Stimulated activated CD4-positive, alpha-beta T cell treated with anti-CD3 and anti-CD28 coated beads, Interleukin-4, amount 100 ng/mL, for 48 hours (primary cell): ENCODE measurements around the gene PBX3.

Source experiments
- DNase-seq, 2 donors: peaks; one replicate each; pipeline ENCODE4 v3.0.0-alpha.2; 2020; ENCODE audit warnings: low read depth in 2 of 2

The PBX3 gene

GRCh38 chr9:125977223-125977622, 230.1 kb downstream of the PBX3 start:
- DNase-seq: no peak

- DNase-seq: no peak
Observed at GRCh38 chr9:125979383-125979782, 232.2 kb downstream of the PBX3 start.

- no peak for DNase-seq
Observed at GRCh38 chr9:125982798-125983406, 235.7 kb downstream of the PBX3 start.

DNA sequence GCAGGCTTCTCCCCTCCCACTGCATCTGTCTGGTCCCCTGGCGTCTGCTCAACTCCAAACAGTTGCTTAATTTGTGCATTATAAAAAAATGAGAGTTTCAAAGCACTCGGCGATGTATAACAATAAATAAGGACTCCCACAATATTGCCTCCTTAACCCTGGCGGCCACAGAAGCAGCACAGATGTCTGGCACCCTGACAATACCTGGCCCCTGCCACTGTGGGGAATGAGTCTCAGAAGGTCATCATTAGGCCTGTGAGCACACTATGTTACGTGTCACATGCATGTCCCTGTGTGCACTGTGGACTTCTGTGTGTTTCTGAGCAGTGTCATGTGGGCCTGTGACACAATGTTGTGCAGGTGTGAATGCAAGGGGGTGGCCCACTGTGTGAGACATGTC, 236.5 kb downstream of the PBX3 start:
- DNase-seq: no peak

GRCh38 chr9:125984461-125984860, 237.3 kb downstream of the PBX3 start:
- DNase-seq: no peak

DNA sequence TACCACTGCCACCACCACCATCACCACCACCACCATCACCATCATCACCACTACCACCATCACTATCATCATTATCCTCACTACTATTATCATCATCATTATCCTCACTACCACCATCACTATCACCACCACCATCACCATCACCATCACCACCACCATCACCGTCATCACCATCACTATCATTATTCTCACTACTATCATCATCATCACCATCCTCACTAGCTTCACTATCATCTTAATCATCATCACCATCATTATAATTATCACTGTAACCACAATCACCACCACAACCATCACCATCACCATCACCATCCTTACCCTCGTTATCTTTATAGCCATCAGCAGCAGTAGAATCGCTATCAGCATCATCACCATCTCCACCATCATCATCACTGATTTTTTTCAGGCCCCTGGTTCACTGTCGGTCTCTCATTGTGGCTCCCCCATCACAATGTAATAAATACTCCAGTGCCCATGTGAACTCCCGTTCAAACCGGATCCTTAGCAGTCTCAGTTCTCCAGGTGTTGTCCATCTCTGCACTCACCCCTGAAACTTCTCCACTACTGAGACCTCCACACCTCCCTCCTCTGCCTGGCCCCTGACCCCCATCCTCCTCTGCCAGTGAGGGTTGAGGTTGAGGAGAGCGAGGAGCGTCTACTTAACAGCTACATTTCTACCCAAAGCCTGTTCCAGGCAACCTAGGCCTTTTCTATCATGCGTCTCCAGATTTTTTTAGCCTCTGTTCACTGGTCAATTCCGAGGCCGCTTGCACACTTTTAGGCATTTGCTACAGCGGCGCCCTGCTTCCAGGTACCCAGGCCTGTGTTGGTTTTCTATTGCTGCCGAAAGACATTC, 238.2 kb downstream of the PBX3 start:
- no peak for DNase-seq

DNA sequence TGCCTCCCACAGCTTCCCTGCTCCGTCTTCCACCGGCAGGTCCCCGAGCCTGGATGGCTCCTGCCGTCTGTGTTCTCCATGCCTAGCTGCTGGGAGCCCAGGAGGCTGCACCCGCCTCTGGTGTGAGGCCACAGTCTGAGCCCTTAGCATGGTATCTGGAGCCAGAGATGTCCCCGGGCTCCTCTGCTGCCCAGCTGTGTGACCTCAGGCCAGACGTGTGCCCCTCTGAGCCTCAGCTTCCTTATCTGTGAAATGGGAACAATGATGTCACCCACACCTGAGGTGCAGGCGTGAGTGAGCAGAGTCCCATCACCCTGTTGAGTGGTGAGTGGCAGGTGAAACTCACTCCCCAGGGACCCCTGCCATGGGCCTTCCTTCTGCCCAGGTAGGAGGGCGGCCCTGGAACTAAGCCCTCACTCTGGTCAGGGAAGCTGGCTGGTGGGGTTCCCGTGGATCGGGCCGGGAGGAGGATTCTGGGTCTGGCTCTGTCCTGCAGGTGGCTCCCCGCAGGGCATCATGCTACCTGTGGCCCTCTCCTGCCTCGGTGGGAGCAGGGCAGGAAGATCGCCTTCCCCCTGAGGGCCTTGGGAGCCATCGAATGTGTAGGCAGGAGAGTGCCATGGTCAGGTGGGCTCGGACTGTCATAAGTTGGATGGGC, 239.0 kb downstream of the PBX3 start:
- no peak for DNase-seq

GRCh38 chr9:125986966-125987365, 239.8 kb downstream of the PBX3 start:
- DNase-seq: no peak

GRCh38 chr9:125987420-125987819, 240.2 kb downstream of the PBX3 start:
- DNase-seq: no peak

- DNase-seq: no peak
Observed at GRCh38 chr9:125988479-125989050, 241.4 kb downstream of the PBX3 start.

GRCh38 chr9:125989090-125989501, 241.9 kb downstream of the PBX3 start:
- DNase-seq: no peak

GRCh38 chr9:125989524-125990180, 242.5 kb downstream of the PBX3 start:
- DNase-seq: no peak

- DNase-seq: no peak
Observed at GRCh38 chr9:125990186-125990792, 243.1 kb downstream of the PBX3 start.

GRCh38 chr9:125990793-125991220, 243.6 kb downstream of the PBX3 start:
- DNase-seq: no peak

GRCh38 chr9:125991886-125992529, 244.8 kb downstream of the PBX3 start:
- DNase-seq: no peak

DNA sequence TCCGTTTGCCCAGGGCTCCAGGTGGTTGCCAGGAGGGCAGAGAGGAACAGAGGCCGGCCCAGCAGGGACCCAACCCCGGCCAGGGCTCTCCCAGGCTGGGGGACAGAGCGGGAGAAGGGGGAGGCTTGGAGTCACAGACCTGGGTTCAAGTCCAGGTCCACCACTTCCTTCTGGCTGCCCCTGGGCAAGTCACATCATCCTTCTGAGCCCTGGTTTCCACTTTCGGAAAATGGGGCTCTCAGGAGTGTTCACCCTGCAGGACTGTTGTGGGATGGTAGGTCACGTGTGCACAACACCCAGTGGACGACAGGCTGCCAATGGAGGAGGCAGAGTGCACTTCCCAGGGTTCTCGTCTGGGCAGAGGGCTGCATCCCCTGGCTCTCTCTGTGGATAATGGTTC, 245.4 kb downstream of the PBX3 start:
- no peak for DNase-seq

DNA sequence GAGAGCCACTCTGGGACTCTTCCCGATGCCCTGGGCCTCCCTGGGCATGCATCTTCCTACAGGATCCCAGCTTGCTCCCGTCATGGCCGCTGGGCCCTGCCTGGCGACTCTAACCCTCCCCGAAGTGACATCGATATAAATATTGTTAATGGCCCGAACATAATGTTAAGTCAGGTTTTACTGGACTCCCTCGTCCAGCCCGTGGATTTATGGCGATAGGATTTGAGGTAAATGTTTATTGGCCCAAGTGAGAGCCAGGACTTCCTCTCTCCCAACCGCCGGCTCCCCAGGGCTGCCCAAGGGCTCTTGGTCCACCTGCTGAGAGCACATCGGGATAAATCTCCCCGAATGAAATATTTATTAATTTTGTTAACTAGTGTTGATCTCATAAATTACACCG, 246.3 kb downstream of the PBX3 start:
- no peak for DNase-seq

DNA sequence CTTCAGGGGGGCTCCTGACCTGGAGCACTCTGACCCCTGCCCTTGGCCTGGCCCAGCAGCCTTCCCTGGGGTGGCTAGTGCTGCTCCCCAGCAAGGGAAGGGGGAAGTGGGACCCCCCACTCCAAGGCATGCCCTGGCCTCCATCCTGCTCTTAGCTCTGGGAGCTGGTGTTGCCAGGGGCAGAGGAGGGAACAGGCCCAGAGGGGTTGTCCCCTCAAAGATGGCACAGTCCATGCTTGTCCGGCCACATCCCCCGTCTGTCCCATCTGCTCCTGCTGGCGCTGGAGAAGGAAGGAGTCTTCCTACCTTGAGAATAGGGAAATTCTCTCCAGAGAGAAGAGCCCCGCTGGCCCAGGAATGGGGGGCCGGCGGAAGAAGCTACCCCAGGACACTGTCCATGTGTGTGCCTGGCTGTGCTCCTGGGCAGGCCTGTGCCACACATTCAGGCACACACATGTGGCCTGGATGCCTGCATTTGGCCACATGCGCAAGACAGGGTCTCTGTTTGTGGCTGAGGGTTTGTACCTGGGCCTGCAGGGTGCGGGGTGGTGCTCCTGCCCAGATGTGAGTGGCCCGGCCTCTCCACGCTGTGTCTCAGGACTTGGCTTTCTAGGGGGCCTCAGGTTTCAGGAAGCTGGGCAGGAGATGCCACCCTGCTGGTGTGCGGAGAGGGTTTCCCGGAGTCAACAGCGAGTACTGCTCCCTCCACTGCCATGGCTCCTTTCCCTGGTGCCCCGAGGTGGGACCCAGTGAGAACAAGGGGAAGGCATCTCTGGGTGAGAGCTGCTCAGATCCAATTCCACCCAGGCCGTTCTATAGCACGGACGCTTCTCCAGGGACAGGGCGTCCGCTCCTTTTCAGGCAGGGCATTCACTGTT, 247.1 kb downstream of the PBX3 start:
- DNase-seq: no peak

- DNase-seq: no peak
Observed at GRCh38 chr9:125995006-125995405, 247.8 kb downstream of the PBX3 start.

DNA sequence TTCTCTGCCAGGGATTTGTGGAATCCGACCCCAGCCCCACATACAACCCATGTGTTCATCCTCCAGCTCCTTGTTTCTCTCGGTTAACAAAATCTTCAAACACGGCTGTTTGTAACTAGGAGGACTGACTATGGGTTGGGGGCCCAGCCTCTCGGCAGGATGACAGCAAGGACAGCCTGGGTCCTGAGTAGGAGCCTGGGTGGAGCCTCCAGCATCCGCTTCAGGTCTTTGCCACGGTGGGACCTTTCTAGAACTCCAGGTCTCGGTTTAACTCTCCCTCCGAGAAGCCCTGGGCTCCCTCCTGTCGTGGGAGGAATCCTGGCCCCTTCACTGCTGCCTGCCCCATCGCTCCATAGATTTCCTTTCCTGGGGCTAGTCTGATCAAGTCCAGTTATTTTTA, 248.5 kb downstream of the PBX3 start:
- no peak for DNase-seq
